Body of pancreas (tissue), 4 donors: ENCODE results near the gene UBE2Q1. TPM values are rescaled to one million over a fixed set of nuclear protein-coding genes. Genes with fewer than 3 reads are reported as not detected.

Experiments
- ATAC-seq: fragments of 150-250 bp; one replicate; pipeline ENCODE4 v1.9.1; 2016
- DNase-seq, 4 donors: peaks; one replicate each; pipeline ENCODE4 v3.0.0-alpha.2; 2019
- H3K27ac ChIP-seq, 4 donors: fragments of 200-600 bp; sonication (generic); 1 replicate in 3 of 4; 2 replicates in 1 of 4; pipeline versions ENCODE4 v1.5.1 to v1.6.1; 2016 to 2019; ENCODE audit warnings: mild to moderate bottlenecking in 1 of 4, mixed read lengths in 1 of 4, moderate library complexity in 1 of 4
- H3K27me3 ChIP-seq, 2 donors: fragments of 200-600 bp; sonication (generic); one replicate each; pipeline ENCODE4 v1.6.0; 2016; ENCODE audit warnings: mild to moderate bottlenecking in 1 of 2
- H3K36me3 ChIP-seq, 2 donors: fragments of 200-600 bp; sonication (generic); replicated peaks in 1 of 2; 2 replicates each; pipeline ENCODE4 v1.5.1; 2016; ENCODE audit warnings: low read depth in 2 of 2; ENCODE audit not compliant: insufficient read depth in 1 of 2
- H3K4me1 ChIP-seq: fragments of 200-600 bp; sonication (generic); one replicate; pipeline ENCODE4 v1.6.0; 2016
- H3K4me3 ChIP-seq, 2 donors: fragments of 200-600 bp; sonication (generic); 1 replicate in 1 of 2; 2 replicates in 1 of 2; pipeline ENCODE4 v1.5.1; 2016 to 2019
- H3K9me3 ChIP-seq, 3 donors: fragments of 200-600 bp; sonication (generic); 1 replicate in 2 of 3; 2 replicates in 1 of 3; pipeline ENCODE4 v1.5.1; 2016
- CTCF ChIP-seq, 7 experiments: fragments of 450-650 bp in 4 of 7; fragments of 200-600 bp in 3 of 7; sonication (generic) in 3 of 7; IDR thresholded peaks; one replicate each; pipeline ENCODE4 v1.5.1; 2016 to 2019; ENCODE audit warnings: antibody characterized with exemption in 7 of 7
- POLR2A ChIP-seq, 3 donors: fragments of 450-650 bp; IDR thresholded peaks; one replicate each; pipeline ENCODE4 v1.6.1; 2016; ENCODE audit warnings: antibody characterized with exemption in 3 of 3, mild to moderate bottlenecking in 2 of 3
- WGBS, 2 donors: methylation state at CpG; one replicate each; pipeline ENCODE4 v1.1.5; 2017; 5-methylcytosine and 5-hydroxymethylcytosine counted together
- intact Hi-C: fragments of 100-400 bp; cut with DNase I; formaldehyde crosslinking; loops from one replicate; pipeline ENCODE4 v1.15.1; 2023
- total RNA-seq, 2 donors: library from RNA; depleted of rRNA; stranded (reverse); fragments of >200 nt; gene quantifications; one replicate each; pipeline ENCODE4 v1.1.0, GENCODE V29; 2016

UBE2Q1 gene
- total RNA-seq = 10 to 100 TPM; 19.8 to 25.7 TPM

DNA sequence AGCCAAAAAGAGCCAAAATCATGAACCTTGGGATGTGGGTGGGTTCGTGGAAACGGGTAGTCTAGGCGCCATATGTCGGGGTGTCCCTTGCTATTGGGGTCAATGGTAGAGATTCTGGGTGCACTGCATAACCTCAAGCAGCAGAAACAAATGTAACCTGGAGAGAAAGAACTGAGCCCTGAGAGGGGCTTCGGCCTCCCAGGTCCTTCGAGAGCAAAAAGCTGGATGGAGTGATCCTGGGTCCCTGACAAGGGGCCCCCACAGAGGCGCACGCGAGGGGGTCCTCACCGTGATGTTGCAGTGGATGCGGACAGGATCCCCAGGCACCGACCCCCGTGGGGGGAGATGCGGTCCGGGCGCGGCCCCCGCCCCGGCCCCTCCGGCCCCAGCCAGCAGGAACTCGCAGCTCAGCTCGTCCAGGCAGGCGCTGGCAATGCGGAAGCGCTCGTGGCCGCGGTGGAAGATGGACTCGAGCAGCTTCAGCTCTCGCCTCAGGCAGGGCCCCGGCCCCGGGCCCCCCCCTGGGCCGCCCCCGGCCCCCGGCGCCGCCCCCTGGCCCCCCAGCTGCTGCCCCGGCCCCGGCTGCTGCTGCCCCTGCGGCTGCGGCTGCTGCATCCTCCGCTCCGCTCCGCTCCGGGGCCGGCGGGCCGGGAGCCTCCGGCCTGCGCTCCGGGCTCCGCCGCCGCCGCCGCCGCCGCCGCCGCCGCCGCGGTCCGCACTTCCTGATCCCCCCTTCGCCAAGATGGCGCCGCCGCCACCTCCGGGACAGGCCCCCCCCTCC lies at the start of gene UBE2Q1:
TSS of gene UBE2Q1 (minus strand) at position 724 of the 781 bp plus-strand sequence. CDS start at position 615, 109 bp downstream.
- no peaks in the 10 kb centered on the region for H3K27me3 ChIP-seq
- DNase-seq (peak; percentile 50 to 59 (median 52)), ATAC-seq (no peak)
- TF ChIP-seq CTCF (IDR thresholded peaks at IDR 0.05) (no peak), POLR2A (IDR thresholded peaks at IDR 0.05) (no peak)
- no peaks in the 10 kb centered on the region for H3K9me3 ChIP-seq
- peaks cover 19 to 23% of the 10 kb centered on the region in 2 donors for H3K36me3 ChIP-seq
- peaks cover 30% of the 10 kb centered on the region for H3K4me1 ChIP-seq
- intact Hi-C loops = no loop called here
- WGBS, 2 donors = 0 to 1% methylated on average over 6 to 42 of the region's 69 CpGs
- peak within 1 kb of the TSS; percentile 78 to 93 for H3K4me3 ChIP-seq
- H3K27ac ChIP-seq = peak within 1 kb of the TSS; percentile 80 to 96 (median 92)

- H3K27ac ChIP-seq = peak within 1 kb of the TSS; percentile 89 to 97 (median 94)
- intact Hi-C loops = no loop called here
- peak within 1 kb of the TSS; percentile 58 to 89 for H3K4me3 ChIP-seq
- peak; percentile 96 for ATAC-seq
- no peaks in the 10 kb centered on the region for H3K36me3 ChIP-seq
- no peaks in the 10 kb centered on the region for H3K27me3 ChIP-seq
- H3K9me3 ChIP-seq = no peaks in the 10 kb centered on the region
- TF ChIP-seq CTCF (IDR thresholded peaks at IDR 0.05) = no peak
- TF ChIP-seq POLR2A (IDR thresholded peaks at IDR 0.05) = peak; percentile 23 to 59 (median 47)
- H3K4me1 ChIP-seq = peaks cover 33% of the 10 kb centered on the region
- 0 to 1% methylated on average over 22 to 59 of the region's 59 CpGs for WGBS, 2 donors
- DNase-seq = peak; percentile 89 to 96 (median 93)
Measured at GRCh38 chr1:154607609-154608396, 49.3 kb upstream of the UBE2Q1 start, which contains the start of gene ADAR. Gene ADAR, minus strand, starts transcription at chr1:154608186. Its CDS starts 180 bp downstream, at chr1:154608006.

- H3K4me1 ChIP-seq = peaks cover 33% of the 10 kb centered on the region
- ATAC-seq = peak; percentile 1
Measured at GRCh38 chr1:154607106-154607608, 48.7 kb upstream of the UBE2Q1 start.

GRCh38 chr1:154605534-154605933 lies 47.1 kb upstream of the UBE2Q1 start:
- Histone ChIP-seq H3K4me3 (no peak overlapping the region), H3K9me3 (no peaks in the 10 kb centered on the region), H3K27me3 (no peaks in the 10 kb centered on the region), H3K27ac (no peak overlapping the region), H3K4me1 (peaks cover 33% of the 10 kb centered on the region), H3K36me3 (peaks cover 6 to 14% of the 10 kb centered on the region in 2 donors)
- ATAC-seq (no peak), DNase-seq (no peak)
- WGBS, 2 donors = 54 to 55% methylated on average over 2 of the region's 2 CpGs
- intact Hi-C loops = no loop called here
- TF ChIP-seq POLR2A (IDR thresholded peaks at IDR 0.05) (no peak), CTCF (IDR thresholded peaks at IDR 0.05) (no peak)

More at GRCh38 chr1:154607106-154607608, 48.7 kb upstream of the UBE2Q1 start:
- peaks cover 0 to 1% of the 10 kb centered on the region in 2 donors for H3K36me3 ChIP-seq
- no peaks in the 10 kb centered on the region for H3K27me3 ChIP-seq
- WGBS, 2 donors = 12 to 18% methylated on average over 11 of the region's 11 CpGs
- H3K9me3 ChIP-seq = no peaks in the 10 kb centered on the region
- peak overlapping the region; percentile 58 to 89 for H3K4me3 ChIP-seq
- TF ChIP-seq POLR2A (IDR thresholded peaks at IDR 0.05) = no peak
- no peak for TF ChIP-seq CTCF (IDR thresholded peaks at IDR 0.05)
- DNase-seq = peak in 1 of 4 donors; percentile 14
- H3K27ac ChIP-seq = peak overlapping the region; percentile 89 to 97 (median 94)
- intact Hi-C loops = no loop called here
